ENCODE results near the gene LOXL1.

Gene LOXL1

DNA sequence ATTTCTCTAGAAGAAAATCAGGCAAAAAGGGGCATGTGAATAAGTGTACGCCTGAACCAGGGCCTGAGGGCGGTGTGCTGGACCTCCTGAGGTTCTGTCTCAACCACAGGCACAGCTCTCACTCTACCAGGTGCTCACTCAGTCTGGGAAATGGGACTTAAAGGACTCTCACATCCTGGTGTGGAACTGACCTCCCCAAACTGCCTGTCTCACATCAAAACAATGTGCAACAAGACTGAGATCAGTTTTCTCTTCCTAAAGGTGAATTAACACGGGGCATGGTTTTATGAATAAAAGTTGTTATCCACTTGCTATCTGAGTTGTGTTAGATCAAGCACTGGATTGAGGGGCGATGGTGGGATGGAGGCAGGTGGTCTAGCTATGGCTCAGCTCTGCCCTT, 61.0 kb downstream of the LOXL1 start:
- no peaks in the 10 kb centered on the region for H3K27me3 ChIP-seq (ENCODE audit: control insufficient read depth, insufficient read depth, low read length, poor library complexity, severe bottlenecking)
- no peak overlapping the region for H3K4me3 ChIP-seq (ENCODE audit: insufficient read depth, low read depth, low read length)
- WGBS, 2 experiments = 82 to 92% methylated on average over 4 of the region's 4 CpGs
- no peak overlapping the region for H3K27ac ChIP-seq (ENCODE audit: insufficient read depth, low read depth, low read length, poor library complexity, severe bottlenecking)
- no peaks in the 10 kb centered on the region for H3K36me3 ChIP-seq (ENCODE audit: control insufficient read depth, insufficient read depth, low read length)
- no peaks in the 10 kb centered on the region for H3K9me3 ChIP-seq (ENCODE audit: control insufficient read depth, low read length)
- peaks cover 5% of the 10 kb centered on the region for H3K4me1 ChIP-seq (ENCODE audit: control insufficient read depth, insufficient read depth, low read length)

DNA sequence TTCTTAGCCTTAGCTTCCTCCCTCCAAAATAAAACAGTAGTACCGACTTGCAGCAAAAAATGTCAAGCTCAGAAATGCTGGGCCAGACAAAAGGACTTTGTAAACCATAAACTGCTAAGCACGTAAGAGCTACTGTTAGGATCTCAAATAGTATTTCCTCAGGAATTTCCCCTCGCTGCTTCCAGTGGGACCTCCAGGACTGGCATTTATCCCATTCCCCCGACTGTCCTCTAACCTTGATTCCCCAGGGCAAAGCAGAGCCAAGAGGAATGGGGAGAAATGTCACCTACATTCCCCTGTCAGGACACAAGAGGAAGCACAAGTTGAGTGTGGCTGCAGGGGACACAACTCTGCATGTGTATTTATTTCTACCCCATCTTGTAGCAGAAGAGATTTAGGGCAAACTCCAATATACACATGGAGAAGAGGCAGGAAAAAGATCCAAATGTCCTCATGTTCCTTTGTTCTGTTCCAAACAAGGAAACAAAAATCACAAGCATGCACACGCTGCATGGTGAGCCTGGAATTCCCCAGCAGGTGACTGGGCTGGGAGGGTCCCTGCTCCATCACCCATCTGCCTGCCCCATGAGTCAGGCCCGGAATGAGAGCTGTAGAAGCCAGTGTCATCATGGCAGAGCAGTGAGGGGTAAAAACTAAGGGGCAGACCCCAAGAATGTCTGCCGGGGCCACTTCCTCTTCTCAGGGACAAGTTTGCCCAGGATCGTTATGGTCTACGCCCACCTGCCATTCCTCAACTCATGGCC, 61.6 kb downstream of the LOXL1 start:
- Histone ChIP-seq H3K36me3 (ENCODE audit: control insufficient read depth, insufficient read depth, low read length) (no peaks in the 10 kb centered on the region), H3K4me3 (ENCODE audit: insufficient read depth, low read depth, low read length) (no peak overlapping the region), H3K27ac (ENCODE audit: insufficient read depth, low read depth, low read length, poor library complexity, severe bottlenecking) (no peak overlapping the region), H3K4me1 (ENCODE audit: control insufficient read depth, insufficient read depth, low read length) (peaks cover 5% of the 10 kb centered on the region), H3K9me3 (ENCODE audit: control insufficient read depth, low read length) (no peaks in the 10 kb centered on the region), H3K27me3 (ENCODE audit: control insufficient read depth, insufficient read depth, low read length, poor library complexity, severe bottlenecking) (no peaks in the 10 kb centered on the region)
- WGBS, 2 experiments = 88 to 91% methylated on average over 9 of the region's 9 CpGs

- H3K9me3 ChIP-seq (ENCODE audit: control insufficient read depth, low read length) = no peaks in the 10 kb centered on the region
- no peaks in the 10 kb centered on the region for H3K36me3 ChIP-seq (ENCODE audit: control insufficient read depth, insufficient read depth, low read length)
- H3K27me3 ChIP-seq (ENCODE audit: control insufficient read depth, insufficient read depth, low read length, poor library complexity, severe bottlenecking) = no peaks in the 10 kb centered on the region
- H3K4me1 ChIP-seq (ENCODE audit: control insufficient read depth, insufficient read depth, low read length) = peaks cover 10% of the 10 kb centered on the region
- H3K4me3 ChIP-seq (ENCODE audit: insufficient read depth, low read depth, low read length) = no peak overlapping the region
- H3K27ac ChIP-seq (ENCODE audit: insufficient read depth, low read depth, low read length, poor library complexity, severe bottlenecking) = no peak overlapping the region
- WGBS, 2 experiments = 94 to 95% methylated on average over 13 of the region's 13 CpGs
These were observed 62.2 kb downstream of the LOXL1 start for GRCh38 chr15:73988445-73988969.

DNA sequence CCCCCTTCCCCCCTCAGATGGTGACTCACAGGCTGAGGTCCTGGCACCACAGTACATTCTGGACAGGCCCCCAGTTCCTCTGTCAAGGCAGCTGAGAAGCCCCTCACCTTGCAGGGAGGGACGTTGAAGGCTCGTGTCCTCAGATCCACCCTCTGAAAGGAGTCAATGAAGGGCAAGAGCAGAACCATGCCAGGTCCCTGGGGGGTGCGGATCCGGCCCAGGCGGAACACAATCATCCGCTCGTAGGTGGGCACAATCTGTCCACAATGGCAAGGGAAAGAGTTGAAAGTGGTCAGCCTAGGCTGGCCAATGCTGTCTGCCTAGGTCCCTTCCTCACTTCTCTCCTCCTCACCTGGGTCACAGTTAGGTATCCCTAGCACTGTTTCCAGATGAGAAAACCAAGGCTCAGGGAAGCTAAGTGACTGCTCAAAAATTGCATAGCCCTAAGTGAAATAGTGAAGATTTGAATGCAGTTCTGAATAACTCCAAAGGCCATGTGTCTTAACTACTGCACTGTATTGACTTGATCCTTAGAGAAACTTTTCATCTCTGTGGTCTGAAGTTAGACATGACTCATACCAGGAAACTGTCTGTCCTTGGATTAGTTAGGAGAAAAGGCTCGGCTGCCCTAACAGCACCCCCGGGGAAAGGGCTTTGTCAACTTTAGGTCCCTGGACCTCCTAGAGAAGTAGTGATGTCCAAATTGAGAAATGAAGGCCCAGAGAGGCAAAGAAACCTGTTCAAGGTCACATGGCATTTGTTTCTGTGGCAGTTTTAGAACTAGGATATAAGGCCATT, 62.9 kb downstream of the LOXL1 start:
- H3K4me1 ChIP-seq (ENCODE audit: control insufficient read depth, insufficient read depth, low read length) = peaks cover 15% of the 10 kb centered on the region

DNA sequence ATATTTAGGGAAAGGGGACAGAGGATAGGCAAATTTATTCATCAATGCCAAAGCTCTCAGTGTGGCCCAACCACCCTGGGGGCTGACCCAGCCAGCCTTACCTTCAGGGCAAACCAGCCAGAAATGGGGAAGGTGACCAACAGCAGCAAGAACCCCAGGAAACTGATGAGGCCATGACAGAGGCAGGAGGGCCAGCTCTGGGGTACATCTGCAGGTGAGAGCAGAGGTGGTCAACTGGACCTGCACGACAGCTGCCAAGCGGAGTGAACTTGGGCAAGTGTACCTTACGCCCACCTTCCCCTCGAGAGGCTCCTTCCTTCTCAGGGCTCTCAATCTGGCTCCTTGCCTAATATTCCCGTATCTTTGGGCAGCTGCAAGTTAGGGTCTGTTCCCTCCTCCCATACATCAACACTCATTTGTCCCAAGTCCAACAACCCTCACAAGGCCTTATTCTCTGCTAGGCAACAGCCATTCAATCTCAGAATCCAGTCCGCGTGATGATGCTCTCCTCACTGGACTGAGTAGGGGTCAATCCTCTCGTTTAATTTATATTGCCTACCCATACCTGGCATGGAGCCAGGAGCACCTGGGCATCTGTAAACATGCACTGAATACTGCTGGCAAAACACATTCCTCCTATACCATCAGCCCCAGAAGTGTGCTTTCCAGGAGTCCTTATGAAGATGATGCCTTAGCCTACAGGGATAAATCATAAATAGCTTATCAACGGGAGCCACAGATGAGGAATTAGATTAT, 64.2 kb downstream of the LOXL1 start:
- H3K27me3 ChIP-seq (ENCODE audit: control insufficient read depth, insufficient read depth, low read length, poor library complexity, severe bottlenecking) = no peaks in the 10 kb centered on the region
- no peak overlapping the region for H3K4me3 ChIP-seq (ENCODE audit: insufficient read depth, low read depth, low read length)
- no peak overlapping the region for H3K27ac ChIP-seq (ENCODE audit: insufficient read depth, low read depth, low read length, poor library complexity, severe bottlenecking)
- H3K36me3 ChIP-seq (ENCODE audit: control insufficient read depth, insufficient read depth, low read length) = no peaks in the 10 kb centered on the region
- no peaks in the 10 kb centered on the region for H3K9me3 ChIP-seq (ENCODE audit: control insufficient read depth, low read length)
- WGBS, 2 experiments = 90 to 91% methylated on average over 9 of the region's 9 CpGs
- H3K4me1 ChIP-seq (ENCODE audit: control insufficient read depth, insufficient read depth, low read length) = peaks cover 15% of the 10 kb centered on the region

More for the DNA sequence above, 62.9 kb downstream of the LOXL1 start:
- Histone ChIP-seq H3K27me3 (ENCODE audit: control insufficient read depth, insufficient read depth, low read length, poor library complexity, severe bottlenecking) (no peaks in the 10 kb centered on the region), H3K27ac (ENCODE audit: insufficient read depth, low read depth, low read length, poor library complexity, severe bottlenecking) (no peak overlapping the region), H3K36me3 (ENCODE audit: control insufficient read depth, insufficient read depth, low read length) (no peaks in the 10 kb centered on the region), H3K9me3 (ENCODE audit: control insufficient read depth, low read length) (no peaks in the 10 kb centered on the region), H3K4me3 (ENCODE audit: insufficient read depth, low read depth, low read length) (no peak overlapping the region)
- 86 to 88% methylated on average over 9 of the region's 9 CpGs for WGBS, 2 experiments

DNA sequence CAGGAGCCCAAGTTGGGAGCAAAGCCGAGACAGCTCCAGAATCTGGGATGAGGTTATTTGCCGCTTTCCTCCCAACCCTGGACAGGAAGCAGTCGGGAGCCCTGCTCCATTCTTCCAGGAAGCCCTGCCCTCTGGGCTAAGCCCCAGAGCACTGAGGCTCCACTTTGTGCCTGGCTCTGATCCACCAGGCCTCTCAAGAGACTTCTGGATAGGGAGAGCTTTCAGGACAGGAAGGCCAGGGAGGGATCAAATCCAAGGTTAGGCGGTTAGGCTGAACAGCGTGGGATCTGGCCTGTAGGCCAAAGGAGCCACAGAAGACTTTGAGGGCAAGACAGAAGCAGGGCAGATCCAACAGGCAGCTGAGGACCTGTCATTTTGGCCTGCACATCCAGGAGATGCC, 65.0 kb downstream of the LOXL1 start:
- H3K4me1 ChIP-seq (ENCODE audit: control insufficient read depth, insufficient read depth, low read length) = peaks cover 15% of the 10 kb centered on the region
- no peaks in the 10 kb centered on the region for H3K9me3 ChIP-seq (ENCODE audit: control insufficient read depth, low read length)
- H3K27ac ChIP-seq (ENCODE audit: insufficient read depth, low read depth, low read length, poor library complexity, severe bottlenecking) = no peak overlapping the region
- H3K4me3 ChIP-seq (ENCODE audit: insufficient read depth, low read depth, low read length) = peak overlapping the region; percentile 54
- H3K27me3 ChIP-seq (ENCODE audit: control insufficient read depth, insufficient read depth, low read length, poor library complexity, severe bottlenecking) = no peaks in the 10 kb centered on the region
- 84% methylated on average over 5 of the region's 5 CpGs for WGBS, 2 experiments
- no peaks in the 10 kb centered on the region for H3K36me3 ChIP-seq (ENCODE audit: control insufficient read depth, insufficient read depth, low read length)

GRCh38 chr15:73991726-73992593, 65.7 kb downstream of the LOXL1 start, which contains the start of gene STOML1:
Gene STOML1 (minus strand): TSS chr15:73992295. CDS start chr15:73992223, 72 bp downstream.
- Histone ChIP-seq H3K4me1 (ENCODE audit: control insufficient read depth, insufficient read depth, low read length) (peaks cover 15% of the 10 kb centered on the region), H3K4me3 (ENCODE audit: insufficient read depth, low read depth, low read length) (peak within 1 kb of the TSS; percentile 54), H3K27me3 (ENCODE audit: control insufficient read depth, insufficient read depth, low read length, poor library complexity, severe bottlenecking) (no peaks in the 10 kb centered on the region), H3K27ac (ENCODE audit: insufficient read depth, low read depth, low read length, poor library complexity, severe bottlenecking) (no peak within 1 kb of the TSS), H3K36me3 (ENCODE audit: control insufficient read depth, insufficient read depth, low read length) (no peaks in the 10 kb centered on the region), H3K9me3 (ENCODE audit: control insufficient read depth, low read length) (no peaks in the 10 kb centered on the region)
- WGBS, 2 experiments = 2% methylated on average over 72 of the region's 72 CpGs

- peaks cover 15% of the 10 kb centered on the region for H3K4me1 ChIP-seq (ENCODE audit: control insufficient read depth, insufficient read depth, low read length)
- no peaks in the 10 kb centered on the region for H3K27me3 ChIP-seq (ENCODE audit: control insufficient read depth, insufficient read depth, low read length, poor library complexity, severe bottlenecking)
- WGBS, 2 experiments = 90 to 92% methylated on average over 5 of the region's 5 CpGs
- H3K36me3 ChIP-seq (ENCODE audit: control insufficient read depth, insufficient read depth, low read length) = no peaks in the 10 kb centered on the region
- H3K4me3 ChIP-seq (ENCODE audit: insufficient read depth, low read depth, low read length) = no peak overlapping the region
- no peak overlapping the region for H3K27ac ChIP-seq (ENCODE audit: insufficient read depth, low read depth, low read length, poor library complexity, severe bottlenecking)
- H3K9me3 ChIP-seq (ENCODE audit: control insufficient read depth, low read length) = no peaks in the 10 kb centered on the region
These were observed 66.3 kb downstream of the LOXL1 start for GRCh38 chr15:73992594-73992898.

GRCh38 chr15:73993211-73993994, 67.1 kb downstream of the LOXL1 start:
- H3K4me1 ChIP-seq (ENCODE audit: control insufficient read depth, insufficient read depth, low read length) = peaks cover 15% of the 10 kb centered on the region
- peak overlapping the region; percentile 88 for H3K4me3 ChIP-seq (ENCODE audit: insufficient read depth, low read depth, low read length)
- 86 to 88% methylated on average over 10 of the region's 10 CpGs for WGBS, 2 experiments
- no peaks in the 10 kb centered on the region for H3K9me3 ChIP-seq (ENCODE audit: control insufficient read depth, low read length)
- peaks cover 2% of the 10 kb centered on the region for H3K36me3 ChIP-seq (ENCODE audit: control insufficient read depth, insufficient read depth, low read length)
- H3K27me3 ChIP-seq (ENCODE audit: control insufficient read depth, insufficient read depth, low read length, poor library complexity, severe bottlenecking) = no peaks in the 10 kb centered on the region
- H3K27ac ChIP-seq (ENCODE audit: insufficient read depth, low read depth, low read length, poor library complexity, severe bottlenecking) = no peak overlapping the region
